Natural killer cell (primary cell): Measurements from ENCODE around the gene FAAP24. TPM values are rescaled to one million over a fixed set of nuclear protein-coding genes. Genes with fewer than 3 reads are reported as not detected.
"Not testable (repeated sequence)": the region's sequence is repeated elsewhere in the genome, so short reads cannot be mapped to it uniquely, and the experiment has no call there.

Experiments used
- ATAC-seq, 3 donors: fragments of 150-1000 bp in 2 of 3; fragments of 200-7000 bp in 1 of 3; cut with Tn5 transposase; 1 replicate in 1 of 3; 2 replicates in 2 of 3; pipeline ENCODE4 v1.10.0; 2021; ENCODE audit warnings: mild to moderate bottlenecking in 2 of 3, moderate library complexity in 2 of 3
- DNase-seq, 2 donors: peaks; one replicate each; pipeline versions ENCODE4 v3.0.0 to v3.0.0-alpha.2; 2013 to 2021; ENCODE audit warnings: mixed read lengths in 1 of 2
- H3K27ac ChIP-seq: one replicate; pipeline ENCODE4 v1.5.1; 2013; ENCODE audit warnings: mild to moderate bottlenecking, low read length
- H3K27me3 ChIP-seq: one replicate; pipeline ENCODE4 v1.6.1; 2013; ENCODE audit warnings: low read length; ENCODE audit not compliant: control insufficient read depth, insufficient read depth
- H3K36me3 ChIP-seq: one replicate; pipeline ENCODE4 v1.6.1; 2013; ENCODE audit warnings: low read length; ENCODE audit not compliant: control insufficient read depth, insufficient read depth
- H3K4me1 ChIP-seq: one replicate; pipeline ENCODE4 v1.6.1; 2013; ENCODE audit warnings: low read length; ENCODE audit not compliant: control insufficient read depth, insufficient read depth
- H3K4me3 ChIP-seq: one replicate; pipeline ENCODE4 v1.5.1; 2013; ENCODE audit warnings: low read length
- H3K9me3 ChIP-seq: one replicate; pipeline ENCODE4 v1.6.1; 2013; ENCODE audit warnings: low read length; ENCODE audit not compliant: control insufficient read depth, insufficient read depth
- H3K27ac Mint-ChIP-seq, 2 donors: one replicate each; pipeline ENCODE4 v1.8.0; 2022; ENCODE audit warnings: mild to moderate bottlenecking in 2 of 2, mixed read lengths in 2 of 2, moderate library complexity in 1 of 2
- H3K27me3 Mint-ChIP-seq, 2 donors: one replicate each; pipeline ENCODE4 v1.8.0; 2022; ENCODE audit warnings: low read depth in 2 of 2, mixed read lengths in 2 of 2
- H3K36me3 Mint-ChIP-seq: one replicate; pipeline ENCODE4 v1.8.0; 2022; ENCODE audit warnings: mixed read lengths
- H3K4me1 Mint-ChIP-seq, 2 donors: one replicate each; pipeline ENCODE4 v1.8.0; 2022; ENCODE audit warnings: mixed read lengths in 2 of 2
- H3K4me3 Mint-ChIP-seq: one replicate; pipeline ENCODE4 v1.8.0; 2022; ENCODE audit warnings: mild to moderate bottlenecking, moderate library complexity, mixed read lengths
- H3K9me3 Mint-ChIP-seq, 2 donors: one replicate each; pipeline ENCODE4 v1.8.0; 2022; ENCODE audit warnings: mixed read lengths in 2 of 2
- WGBS: methylation state at CpG from one replicate; pipeline ENCODE4 v1.1.7; 2013; ENCODE audit warnings: missing lambda C conversion rate; ENCODE audit not compliant: insufficient coverage; 5-methylcytosine and 5-hydroxymethylcytosine counted together
- intact Hi-C: fragments of 100-400 bp; cut with micrococcal nuclease; formaldehyde crosslinking; loops from one replicate; pipeline ENCODE4 v1.14.2; 2022
- total RNA-seq, 4 donors: library from RNA; stranded (reverse); fragments of 120-200 nt in 1 of 4; gene quantifications; one replicate each; pipeline versions ENCODE4 v1.2.3 to v1.2.4, GENCODE V29; 2013 to 2022
- TF ChIP-seq, protein P1 (sequence below): fragments of 200-600 bp; IDR thresholded peaks from one replicate; pipeline ENCODE4 v1.8.0; 2022; ENCODE audit warnings: antibody characterized with exemption

Gene FAAP24
- total RNA-seq, 3 donors from 2014 or later (not counting 1 experiment from before 2014, with no cell fraction given) = 1.8 to 4.1 (median 2.3) TPM

DNA sequence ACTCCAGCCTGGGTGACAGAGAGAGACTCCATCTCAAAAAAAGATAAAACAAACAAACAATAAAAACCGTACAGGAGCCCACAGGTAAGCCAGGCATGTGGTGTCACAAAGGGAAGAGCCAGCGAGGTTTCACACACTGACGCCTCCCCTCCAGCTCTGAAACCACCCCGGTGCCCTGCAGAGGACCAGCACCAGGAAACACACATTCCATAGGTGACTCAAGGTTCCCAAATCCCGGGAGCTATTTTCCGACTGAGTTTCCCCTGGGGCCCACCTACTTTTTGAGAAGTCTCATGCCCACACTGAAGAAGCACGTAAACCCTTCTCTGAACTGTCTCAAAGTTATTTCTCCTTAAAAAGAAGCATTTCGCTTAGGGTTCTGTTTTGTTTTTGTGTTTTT is 52.4 kb downstream of the FAAP24 start:
- Mint-ChIP-seq H3K4me3 (no peak overlapping the region), H3K27me3 (peaks cover 4 to 5% of the 10 kb centered on the region in 2 donors), H3K4me1 (no peaks in the 10 kb centered on the region), H3K36me3 (peaks cover 6% of the 10 kb centered on the region), H3K27ac (no peak overlapping the region), H3K9me3 (no peaks in the 10 kb centered on the region)
- Histone ChIP-seq H3K9me3 (no peaks in the 10 kb centered on the region), H3K36me3 (no peaks in the 10 kb centered on the region), H3K4me1 (no peaks in the 10 kb centered on the region), H3K4me3 (no peak overlapping the region), H3K27ac (no peak overlapping the region), H3K27me3 (no peaks in the 10 kb centered on the region)
- intact Hi-C loops = no loop called here
- WGBS = 84% methylated on average over 7 of the region's 8 CpGs
- ATAC-seq (no peak), DNase-seq (no peak)
- TF ChIP-seq, protein P1, sequence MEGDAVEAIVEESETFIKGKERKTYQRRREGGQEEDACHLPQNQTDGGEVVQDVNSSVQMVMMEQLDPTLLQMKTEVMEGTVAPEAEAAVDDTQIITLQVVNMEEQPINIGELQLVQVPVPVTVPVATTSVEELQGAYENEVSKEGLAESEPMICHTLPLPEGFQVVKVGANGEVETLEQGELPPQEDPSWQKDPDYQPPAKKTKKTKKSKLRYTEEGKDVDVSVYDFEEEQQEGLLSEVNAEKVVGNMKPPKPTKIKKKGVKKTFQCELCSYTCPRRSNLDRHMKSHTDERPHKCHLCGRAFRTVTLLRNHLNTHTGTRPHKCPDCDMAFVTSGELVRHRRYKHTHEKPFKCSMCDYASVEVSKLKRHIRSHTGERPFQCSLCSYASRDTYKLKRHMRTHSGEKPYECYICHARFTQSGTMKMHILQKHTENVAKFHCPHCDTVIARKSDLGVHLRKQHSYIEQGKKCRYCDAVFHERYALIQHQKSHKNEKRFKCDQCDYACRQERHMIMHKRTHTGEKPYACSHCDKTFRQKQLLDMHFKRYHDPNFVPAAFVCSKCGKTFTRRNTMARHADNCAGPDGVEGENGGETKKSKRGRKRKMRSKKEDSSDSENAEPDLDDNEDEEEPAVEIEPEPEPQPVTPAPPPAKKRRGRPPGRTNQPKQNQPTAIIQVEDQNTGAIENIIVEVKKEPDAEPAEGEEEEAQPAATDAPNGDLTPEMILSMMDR = no peak

- H3K36me3 Mint-ChIP-seq, intact Hi-C loops: not testable (repeated sequence)
Observed at GRCh38 chr19:33025468-33026238, 53.6 kb downstream of the FAAP24 start.

GRCh38 chr19:33026602-33027001 is 54.6 kb downstream of the FAAP24 start:
- H3K4me1 Mint-ChIP-seq, intact Hi-C loops, H3K36me3 ChIP-seq, H3K9me3 Mint-ChIP-seq, H3K9me3 ChIP-seq, H3K4me3 ChIP-seq, H3K36me3 Mint-ChIP-seq, H3K27me3 Mint-ChIP-seq, H3K27ac ChIP-seq, H3K27ac Mint-ChIP-seq, H3K27me3 ChIP-seq, ATAC-seq, DNase-seq, H3K4me1 ChIP-seq, H3K4me3 Mint-ChIP-seq: not testable (repeated sequence)
- 94% methylated on average over 5 of the region's 5 CpGs for WGBS

More at GRCh38 chr19:33025468-33026238, 53.6 kb downstream of the FAAP24 start:
- not testable (repeated sequence) for H3K4me1 ChIP-seq, H3K9me3 ChIP-seq, H3K27ac ChIP-seq, H3K4me3 ChIP-seq, H3K4me3 Mint-ChIP-seq, ATAC-seq, H3K27me3 ChIP-seq, H3K36me3 ChIP-seq, DNase-seq, H3K27me3 Mint-ChIP-seq, H3K27ac Mint-ChIP-seq, H3K9me3 Mint-ChIP-seq, H3K4me1 Mint-ChIP-seq
- 90% methylated on average over 8 of the region's 12 CpGs for WGBS

Other genes starting within 250 kb of the FAAP24 start
- gene SLC7A9, start 102.5 kb upstream of the FAAP24 start, total RNA-seq = under 1 TPM in 2 of 3 donors, not detected in 1; 0.75 to 0.80 TPM
- gene CEP89, start 284 bp upstream of the FAAP24 start, total RNA-seq = 10 to 100 TPM in 2 of 3 donors, 1 to 10 TPM in 1; 7.6 to 12.0 (median 10.3) TPM
- gene RHPN2, start 92.6 kb downstream of the FAAP24 start, total RNA-seq = under 1 TPM in 1 of 3 donors, not detected in 2; 0.35 TPM
- gene GPATCH1, start 108.9 kb downstream of the FAAP24 start, total RNA-seq = 10 to 100 TPM in 2 of 3 donors, 1 to 10 TPM in 1; 9.1 to 15.0 (median 12.7) TPM
- not detected for gene WDR88, start 159.9 kb downstream of the FAAP24 start, total RNA-seq
- under 1 TPM in 2 of 3 donors, not detected in 1; 0.33 to 0.38 TPM for gene LRP3, start 222.1 kb downstream of the FAAP24 start, total RNA-seq